Skin epidermis (tissue), 12 donors: ENCODE measurements around the gene ELN.
A peak's percentile ranks its signal among the peaks of the same experiment; 100 is the strongest.

Experiments used
- H3K27ac ChIP-seq, 21 experiments: fragments of 200-600 bp; sonication (generic) in 11 of 21; one replicate each; pipeline ENCODE4 v1.5.0; 2020; ENCODE audit warnings: mild to moderate bottlenecking in 3 of 21, inconsistent platforms in 2 of 21, moderate library complexity in 2 of 21
- H3K4me3 ChIP-seq, 7 experiments: fragments of 200-600 bp; sonication (generic) in 2 of 7; one replicate each; pipeline ENCODE4 v1.5.0; 2020; ENCODE audit warnings: inconsistent platforms in 2 of 7, mild to moderate bottlenecking in 2 of 7, moderate library complexity in 1 of 7

The ELN gene

GRCh38 chr7:74082770-74083116 lies 54.8 kb downstream of the ELN start:
- peak overlapping the region in 6 of 21 experiments; percentile 20 to 67 (median 52) for H3K27ac ChIP-seq
- peak overlapping the region in 1 of 7 experiments; percentile 22 for H3K4me3 ChIP-seq

GRCh38 chr7:74083117-74083876 lies 55.3 kb downstream of the ELN start, which contains the start of gene LIMK1:
LIMK1 (plus strand) TSS chr7:74083804; CDS start chr7:74083991, 187 bp downstream.
- H3K4me3 ChIP-seq = peak within 1 kb of the TSS; percentile 64 to 90 (median 81)
- H3K27ac ChIP-seq = peak within 1 kb of the TSS; percentile 64 to 92 (median 84)

GRCh38 chr7:74083928-74084721 lies 56.2 kb downstream of the ELN start:
- Histone ChIP-seq H3K27ac (peak overlapping the region; percentile 64 to 92 (median 84)), H3K4me3 (peak overlapping the region; percentile 64 to 90 (median 81))

GRCh38 chr7:74084722-74085578 lies 57.0 kb downstream of the ELN start:
- Histone ChIP-seq H3K27ac (peak overlapping the region in 20 of 21 experiments; percentile 68 to 92 (median 84)), H3K4me3 (peak overlapping the region; percentile 64 to 90 (median 81))

- H3K4me3 ChIP-seq = no peak overlapping the region
- H3K27ac ChIP-seq = no peak overlapping the region
Observed at GRCh38 chr7:74087791-74088453, 59.9 kb downstream of the ELN start.

GRCh38 chr7:74092321-74092963 lies 64.5 kb downstream of the ELN start:
- Histone ChIP-seq H3K27ac (peak overlapping the region in 20 of 21 experiments; percentile 50 to 98 (median 85)), H3K4me3 (peak overlapping the region in 2 of 7 experiments; percentile 25 to 45)

- Histone ChIP-seq H3K27ac (peak overlapping the region in 20 of 21 experiments; percentile 62 to 98 (median 85)), H3K4me3 (peak overlapping the region in 6 of 7 experiments; percentile 25 to 51 (median 38))
Observed at GRCh38 chr7:74092964-74093471, 65.0 kb downstream of the ELN start.

- Histone ChIP-seq H3K27ac (peak overlapping the region in 20 of 21 experiments; percentile 62 to 98 (median 85)), H3K4me3 (peak overlapping the region; percentile 25 to 51 (median 33))
Observed at GRCh38 chr7:74093671-74094223, 65.8 kb downstream of the ELN start.

- Histone ChIP-seq H3K4me3 (peak overlapping the region; percentile 25 to 51 (median 33)), H3K27ac (peak overlapping the region in 20 of 21 experiments; percentile 70 to 98 (median 85))
Observed at GRCh38 chr7:74094224-74095101, 66.5 kb downstream of the ELN start.

GRCh38 chr7:74095135-74095534 lies 67.2 kb downstream of the ELN start:
- Histone ChIP-seq H3K4me3 (peak overlapping the region in 6 of 7 experiments; percentile 25 to 51 (median 39)), H3K27ac (peak overlapping the region in 20 of 21 experiments; percentile 70 to 98 (median 85))

GRCh38 chr7:74097937-74098614 lies 70.1 kb downstream of the ELN start:
- Histone ChIP-seq H3K27ac (peak overlapping the region in 20 of 21 experiments; percentile 11 to 85 (median 66)), H3K4me3 (no peak overlapping the region)

GRCh38 chr7:74099031-74099430 lies 71.1 kb downstream of the ELN start:
- peak overlapping the region in 18 of 21 experiments; percentile 26 to 84 (median 62) for H3K27ac ChIP-seq
- no peak overlapping the region for H3K4me3 ChIP-seq

- no peak overlapping the region for H3K4me3 ChIP-seq
- peak overlapping the region in 12 of 21 experiments; percentile 4 to 75 (median 54) for H3K27ac ChIP-seq
Observed at GRCh38 chr7:74101061-74101681, 73.2 kb downstream of the ELN start.

- H3K27ac ChIP-seq = peak overlapping the region in 9 of 21 experiments; percentile 14 to 67 (median 52)
- no peak overlapping the region for H3K4me3 ChIP-seq
Observed at GRCh38 chr7:74103219-74103772, 75.3 kb downstream of the ELN start.

GRCh38 chr7:74104702-74105101 lies 76.7 kb downstream of the ELN start:
- Histone ChIP-seq H3K27ac (peak overlapping the region in 3 of 21 experiments; percentile 51 to 67 (median 52)), H3K4me3 (no peak overlapping the region)
